SK-N-MC (cell line): ENCODE measurements around the gene MEAF6.

Source experiments
- EZH2 ChIP-seq: fragments of 200-600 bp; sonication (generic); IDR thresholded peaks from one replicate; pipeline ENCODE4 v1.6.1; 2017; ENCODE audit warnings: antibody characterized with exemption
- POLR2AphosphoS5 ChIP-seq: IDR thresholded peaks from 2 replicates; pipeline ENCODE4 v1.6.1; 2012; ENCODE audit warnings: mild to moderate bottlenecking, low read depth, low read length, borderline replicate concordance

DNA sequence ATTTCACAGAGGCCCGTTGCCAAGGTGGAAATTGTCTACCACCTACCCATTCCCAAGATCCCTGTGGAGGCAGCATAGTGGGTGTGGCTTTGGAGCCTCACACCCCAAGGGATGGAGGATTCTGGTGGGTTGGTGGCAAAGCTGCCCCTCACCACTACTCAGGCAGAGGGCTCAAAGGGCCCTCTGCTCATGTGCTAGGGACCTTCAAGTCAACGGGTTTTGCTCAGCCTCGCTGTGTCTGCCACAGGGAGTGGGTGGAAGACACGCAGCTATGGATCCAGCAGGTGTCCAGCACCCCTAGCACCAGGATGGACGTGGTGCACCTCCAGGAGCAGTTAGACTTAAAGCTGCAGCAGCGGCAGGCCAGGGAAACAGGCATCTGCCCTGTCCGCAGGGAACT lies 44.5 kb upstream of the MEAF6 start:
- TF ChIP-seq POLR2AphosphoS5 (no peak), EZH2 (no peak)
